Measurements from ENCODE around the gene PACRG. TPM values are rescaled to one million over a fixed set of nuclear protein-coding genes. Genes with fewer than 3 reads are reported as not detected.

Gene PACRG
- total RNA-seq, 1 experiment from 2014 or later: not detected

- Histone ChIP-seq H3K27me3 (no peaks in the 10 kb centered on the region), H3K36me3 (no peaks in the 10 kb centered on the region), H3K9me3 (no peaks in the 10 kb centered on the region), H3K4me3 (no peak overlapping the region)
- DNase-seq: no peak
Observed at GRCh38 chr6:162825597-162825996, 97.8 kb downstream of the PACRG start.

DNA sequence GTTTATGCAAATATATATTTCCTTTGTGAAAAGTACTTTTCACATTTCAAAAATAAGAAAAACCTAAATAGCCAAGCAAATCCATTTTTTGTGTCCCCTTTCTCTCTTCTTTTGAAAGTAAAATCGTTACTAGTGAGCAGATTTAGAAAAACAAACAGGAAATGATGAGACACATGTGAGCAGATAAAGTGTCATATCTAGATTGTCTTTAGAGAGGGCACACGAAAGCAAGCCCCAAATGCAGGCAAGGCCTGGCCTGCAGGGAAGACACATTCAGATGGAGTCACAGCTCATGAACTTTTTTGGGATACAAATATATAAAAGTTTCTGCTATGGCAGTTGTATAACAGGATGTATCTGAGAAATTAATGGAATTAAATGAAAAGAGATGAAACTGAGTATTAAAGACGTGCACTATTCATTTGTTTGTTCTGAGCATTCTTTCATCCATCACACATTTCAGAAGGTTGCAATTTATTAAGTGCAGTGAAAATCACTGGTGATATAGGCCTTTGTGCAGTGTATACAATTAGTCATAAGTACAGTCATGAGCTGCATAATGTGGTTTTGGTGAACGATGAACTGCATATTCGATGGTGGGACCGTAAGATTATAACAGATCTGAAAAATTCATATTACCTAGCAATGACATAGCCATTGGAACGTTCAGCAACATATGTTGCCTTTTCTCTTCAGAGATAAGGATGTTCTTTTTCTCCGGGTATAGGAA lies 101.4 kb downstream of the PACRG start:
- DNase-seq: no peak
- H3K9me3 ChIP-seq: no peaks in the 10 kb centered on the region
- H3K4me3 ChIP-seq: no peak overlapping the region
- no peaks in the 10 kb centered on the region for H3K36me3 ChIP-seq
- no peaks in the 10 kb centered on the region for H3K27me3 ChIP-seq

GRCh38 chr6:162833776-162834175 lies 106.0 kb downstream of the PACRG start:
- Histone ChIP-seq H3K36me3 (no peaks in the 10 kb centered on the region), H3K27me3 (no peaks in the 10 kb centered on the region), H3K9me3 (no peaks in the 10 kb centered on the region), H3K4me3 (no peak overlapping the region)
- DNase-seq: no peak

DNA sequence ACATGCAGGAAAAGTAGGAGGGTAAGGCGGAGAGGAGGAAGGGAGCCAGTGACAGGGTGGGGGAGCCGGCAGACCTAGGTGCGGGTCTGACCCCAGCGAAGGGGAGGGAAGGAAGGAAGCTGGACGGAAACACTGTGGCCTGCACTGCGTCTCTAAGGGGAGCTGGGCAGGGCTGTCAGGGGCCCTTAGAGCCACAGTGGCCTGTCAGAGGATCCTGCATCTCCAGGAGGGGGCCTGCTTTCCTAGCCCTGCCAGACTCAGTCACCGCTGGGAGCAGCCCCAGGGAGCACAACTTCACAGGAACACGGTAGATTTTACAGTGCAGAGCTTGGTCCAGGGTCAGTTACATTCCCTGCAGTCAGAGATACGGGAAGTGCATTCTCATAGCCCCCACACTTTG lies 118.2 kb downstream of the PACRG start:
- H3K36me3 ChIP-seq: no peaks in the 10 kb centered on the region
- H3K9me3 ChIP-seq: 0 out of 2 replicates have a peak, but pooled peaks cover 2% of the 10 kb centered on the region
- H3K27me3 ChIP-seq: no peaks in the 10 kb centered on the region
- no peak for DNase-seq
- H3K4me3 ChIP-seq: no peak overlapping the region

DNA sequence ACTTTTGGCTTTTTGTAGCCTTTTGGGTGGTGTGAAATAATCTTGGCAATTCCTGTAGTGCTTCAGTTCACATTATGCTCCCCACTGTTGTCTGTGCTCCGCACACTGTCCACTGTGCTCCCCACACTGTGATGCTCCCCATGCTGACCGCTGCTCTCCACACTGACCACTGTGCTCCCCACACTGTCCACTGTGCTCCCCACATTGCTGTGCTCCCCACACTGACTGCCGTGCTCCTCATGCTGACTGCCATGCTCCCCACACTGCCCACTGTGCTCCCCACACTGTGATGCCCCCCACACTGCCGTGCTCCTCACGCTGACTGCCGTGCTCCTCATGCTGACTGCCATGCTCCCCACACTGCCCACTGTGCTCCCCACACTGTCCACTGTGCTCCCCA lies 118.9 kb downstream of the PACRG start:
- DNase-seq: no peak
- Histone ChIP-seq H3K9me3 (no peaks in the 10 kb centered on the region), H3K4me3 (no peak overlapping the region), H3K27me3 (no peaks in the 10 kb centered on the region), H3K36me3 (no peaks in the 10 kb centered on the region)

DNA sequence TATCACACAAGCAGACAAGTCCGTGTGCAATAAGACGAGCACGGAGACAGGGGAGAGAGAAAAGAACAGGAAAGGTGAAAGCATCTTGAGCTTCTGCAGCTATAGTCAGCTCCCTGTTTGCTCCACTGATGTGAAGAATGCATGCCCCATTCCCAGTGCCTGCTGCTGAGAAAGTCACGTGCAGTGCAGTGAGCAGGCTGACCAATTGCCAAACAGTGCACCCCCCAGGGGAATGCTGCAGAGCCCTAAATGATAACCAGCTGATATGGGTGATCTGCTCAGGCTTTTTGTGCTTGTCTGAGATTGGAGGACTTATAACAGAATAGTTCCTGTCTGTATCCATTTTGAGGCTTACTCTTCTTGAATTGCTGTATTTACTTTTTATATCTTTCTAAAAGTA lies 121.5 kb downstream of the PACRG start:
- no peaks in the 10 kb centered on the region for H3K27me3 ChIP-seq
- no peaks in the 10 kb centered on the region for H3K36me3 ChIP-seq
- no peak for DNase-seq
- no peak overlapping the region for H3K4me3 ChIP-seq
- H3K9me3 ChIP-seq: no peaks in the 10 kb centered on the region

DNA sequence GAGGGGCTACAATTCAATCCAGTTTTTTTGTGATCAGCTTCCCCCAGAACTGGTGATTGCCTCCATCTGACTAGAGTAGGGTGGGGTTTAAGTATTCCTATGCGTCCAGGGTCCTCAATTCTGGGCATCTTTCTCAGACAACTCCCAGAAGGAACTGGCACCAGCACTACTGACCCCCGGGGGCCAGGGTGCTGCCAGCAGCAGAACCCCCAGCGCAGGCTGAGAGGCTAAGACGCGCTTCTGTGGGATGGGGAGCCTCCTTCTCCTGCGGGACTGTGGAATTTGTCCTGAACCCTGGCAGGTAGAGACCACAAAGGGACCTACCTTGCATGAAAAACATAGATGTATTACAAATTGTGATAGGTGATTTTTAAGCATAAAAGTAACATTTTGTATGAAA lies 124.4 kb downstream of the PACRG start:
- Histone ChIP-seq H3K27me3 (no peaks in the 10 kb centered on the region), H3K36me3 (no peaks in the 10 kb centered on the region), H3K4me3 (no peak overlapping the region), H3K9me3 (no peaks in the 10 kb centered on the region)
- DNase-seq: no peak

GRCh38 chr6:162852840-162853577 lies 125.2 kb downstream of the PACRG start:
- Histone ChIP-seq H3K9me3 (no peaks in the 10 kb centered on the region), H3K36me3 (no peaks in the 10 kb centered on the region), H3K4me3 (no peak overlapping the region), H3K27me3 (no peaks in the 10 kb centered on the region)
- no peak for DNase-seq

- DNase-seq: no peak
- H3K4me3 ChIP-seq: no peak overlapping the region
Observed at GRCh38 chr6:162854228-162854627, 126.5 kb downstream of the PACRG start.

GRCh38 chr6:162854734-162855191 lies 127.0 kb downstream of the PACRG start:
- DNase-seq: no peak
- Histone ChIP-seq H3K9me3 (no peaks in the 10 kb centered on the region), H3K4me3 (no peak overlapping the region), H3K27me3 (no peaks in the 10 kb centered on the region), H3K36me3 (no peaks in the 10 kb centered on the region)

More at GRCh38 chr6:162854228-162854627, 126.5 kb downstream of the PACRG start:
- Histone ChIP-seq H3K9me3 (no peaks in the 10 kb centered on the region), H3K27me3 (no peaks in the 10 kb centered on the region), H3K36me3 (no peaks in the 10 kb centered on the region)

- Histone ChIP-seq H3K4me3 (no peak overlapping the region), H3K9me3 (no peaks in the 10 kb centered on the region), H3K36me3 (no peaks in the 10 kb centered on the region), H3K27me3 (no peaks in the 10 kb centered on the region)
- peak; percentile 36 for DNase-seq
Observed at GRCh38 chr6:162856885-162857284, 129.1 kb downstream of the PACRG start.

- Histone ChIP-seq H3K36me3 (no peaks in the 10 kb centered on the region), H3K4me3 (no peak overlapping the region), H3K27me3 (no peaks in the 10 kb centered on the region), H3K9me3 (no peaks in the 10 kb centered on the region)
- no peak for DNase-seq
Observed at GRCh38 chr6:162857326-162857725, 129.6 kb downstream of the PACRG start.

- H3K36me3 ChIP-seq: no peaks in the 10 kb centered on the region
- H3K4me3 ChIP-seq: no peak overlapping the region
- H3K27me3 ChIP-seq: no peaks in the 10 kb centered on the region
- no peak for DNase-seq
- H3K9me3 ChIP-seq: no peaks in the 10 kb centered on the region
Observed at GRCh38 chr6:162862462-162862861, 134.7 kb downstream of the PACRG start.

DNA sequence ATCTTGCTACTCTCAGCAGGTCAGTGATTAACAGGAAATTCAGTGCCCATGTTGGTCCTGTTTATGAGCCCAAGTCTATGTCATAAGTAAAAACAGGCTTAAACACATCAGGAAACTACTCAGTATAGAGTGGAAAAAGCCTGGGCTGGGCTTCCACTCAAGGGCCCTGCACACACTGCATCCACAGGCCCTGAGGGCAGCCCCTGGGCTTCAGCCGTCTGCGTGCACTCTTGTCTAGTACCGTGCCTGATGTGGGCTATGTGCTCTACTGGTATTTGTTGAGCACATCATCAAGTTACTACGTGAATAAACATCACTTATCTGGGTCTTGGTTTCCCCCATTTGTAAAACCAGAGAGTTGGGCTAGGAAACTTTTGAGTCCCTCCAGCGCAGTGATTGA lies 135.2 kb downstream of the PACRG start:
- no peak for DNase-seq
- H3K36me3 ChIP-seq: no peaks in the 10 kb centered on the region
- H3K4me3 ChIP-seq: no peak overlapping the region
- no peaks in the 10 kb centered on the region for H3K9me3 ChIP-seq
- no peaks in the 10 kb centered on the region for H3K27me3 ChIP-seq

DNA sequence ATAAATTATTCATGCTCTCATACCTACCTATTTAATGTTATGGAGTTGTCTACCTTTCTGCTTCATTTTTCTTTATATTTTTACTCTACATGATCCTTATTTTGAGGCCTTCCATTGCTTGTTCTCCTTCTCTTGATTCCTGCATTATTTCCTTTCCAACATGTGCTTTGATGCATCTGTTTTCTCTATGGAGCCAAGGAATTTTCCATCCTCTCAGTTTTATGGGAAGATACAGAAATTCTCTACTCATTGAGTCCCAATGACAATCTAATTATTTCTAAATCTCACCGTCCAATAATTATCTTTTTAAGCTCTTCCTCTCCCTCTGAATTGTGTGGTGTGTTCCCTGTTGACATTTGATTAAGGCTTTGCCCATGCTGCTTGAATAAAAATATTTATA lies 136.0 kb downstream of the PACRG start:
- H3K27me3 ChIP-seq: no peaks in the 10 kb centered on the region
- no peak overlapping the region for H3K4me3 ChIP-seq
- no peak for DNase-seq
- H3K9me3 ChIP-seq: no peaks in the 10 kb centered on the region
- H3K36me3 ChIP-seq: no peaks in the 10 kb centered on the region

DNA sequence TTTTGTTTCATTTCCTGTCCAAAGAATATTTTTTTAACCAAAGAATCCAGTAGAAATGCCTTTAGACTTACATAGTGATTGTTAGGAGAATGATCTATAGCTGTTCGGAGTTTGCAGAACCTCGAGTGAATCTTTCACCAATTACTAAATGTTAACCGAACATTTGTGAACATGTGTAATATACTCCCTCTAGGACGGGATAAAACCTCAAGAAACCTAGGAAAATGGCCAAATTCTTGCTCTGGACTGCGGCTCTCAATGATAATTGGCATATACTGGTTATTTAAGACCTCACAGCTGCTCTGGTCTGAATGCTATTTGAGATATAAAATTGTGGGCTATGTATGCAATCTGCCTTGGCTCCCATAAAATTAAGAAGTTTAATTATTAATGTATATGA lies 137.1 kb downstream of the PACRG start:
- no peak for DNase-seq
- Histone ChIP-seq H3K27me3 (no peaks in the 10 kb centered on the region), H3K36me3 (no peaks in the 10 kb centered on the region), H3K4me3 (no peak overlapping the region), H3K9me3 (no peaks in the 10 kb centered on the region)

DNA sequence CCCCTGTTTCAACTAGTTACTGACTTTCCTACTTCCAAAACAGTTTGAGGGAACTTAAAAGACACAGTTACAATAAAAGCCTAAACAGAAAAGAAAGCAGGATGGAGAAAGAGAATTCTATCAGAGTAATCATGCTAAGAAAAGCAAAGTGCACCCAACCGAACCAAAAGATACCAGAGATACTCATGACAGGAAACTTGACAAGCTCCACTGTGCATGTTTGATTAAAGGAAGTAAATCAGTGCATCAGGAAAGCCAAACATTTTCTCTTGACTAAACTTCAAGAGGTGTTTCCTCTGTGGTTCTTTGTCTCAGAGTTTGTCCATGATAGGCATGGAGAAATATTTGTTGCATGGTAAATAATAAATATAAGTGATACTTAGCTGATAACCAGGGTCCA lies 138.9 kb downstream of the PACRG start:
- no peak for DNase-seq
- H3K9me3 ChIP-seq: no peaks in the 10 kb centered on the region
- H3K36me3 ChIP-seq: no peaks in the 10 kb centered on the region
- H3K27me3 ChIP-seq: no peaks in the 10 kb centered on the region
- H3K4me3 ChIP-seq: no peak overlapping the region

- H3K36me3 ChIP-seq: no peaks in the 10 kb centered on the region
- no peak for DNase-seq
Observed at GRCh38 chr6:162868397-162868796, 140.6 kb downstream of the PACRG start.

More at GRCh38 chr6:162868397-162868796, 140.6 kb downstream of the PACRG start:
- Histone ChIP-seq H3K9me3 (no peaks in the 10 kb centered on the region), H3K27me3 (no peaks in the 10 kb centered on the region), H3K4me3 (no peak overlapping the region)
